Measurements from ENCODE around the gene TAF11L5.
A peak's percentile ranks its signal among the peaks of the same experiment; 100 is the strongest.
"Not testable (repeated sequence)": the region's sequence is repeated elsewhere in the genome, so short reads cannot be mapped to it uniquely, and the experiment has no call there.

Gene TAF11L5

DNA sequence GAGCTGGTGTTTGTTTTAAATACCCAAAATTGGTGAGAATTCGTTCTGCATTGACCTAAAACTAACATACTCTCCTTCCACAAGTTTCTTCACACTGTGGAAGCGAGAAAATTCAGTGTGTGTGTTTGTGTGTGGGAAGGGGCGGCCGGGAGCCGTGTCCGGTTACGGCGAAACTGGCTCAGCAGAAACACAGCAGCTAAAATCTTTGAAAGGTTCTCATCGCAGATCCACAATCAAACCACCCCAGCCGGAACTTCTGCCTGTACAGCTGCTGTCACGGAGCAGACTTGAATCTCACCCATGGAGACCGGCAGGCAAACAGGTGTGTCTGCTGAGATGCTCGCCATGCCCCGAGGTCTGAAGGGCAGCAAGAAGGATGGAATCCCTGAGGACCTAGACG is at the start of gene TAF11L5:
Gene TAF11L5 (plus strand): TSS at position 301 of the 400 bp plus-strand sequence.
- H3K27me3 ChIP-seq (ENCODE audit: insufficient read depth, low read length); H3K36me3 ChIP-seq (ENCODE audit: insufficient read depth, low read length); H3K4me1 ChIP-seq (ENCODE audit: control insufficient read depth, insufficient read depth, low read length, unreplicated experiment); H3K27ac ChIP-seq (ENCODE audit: low read depth, low read length); H3K79me2 ChIP-seq (ENCODE audit: control insufficient read depth, insufficient read depth, low read length, unreplicated experiment); H2AFZ ChIP-seq (ENCODE audit: low read length, unreplicated experiment); H3K4me3 ChIP-seq (ENCODE audit: low read depth, low read length): not testable (repeated sequence)

DNA sequence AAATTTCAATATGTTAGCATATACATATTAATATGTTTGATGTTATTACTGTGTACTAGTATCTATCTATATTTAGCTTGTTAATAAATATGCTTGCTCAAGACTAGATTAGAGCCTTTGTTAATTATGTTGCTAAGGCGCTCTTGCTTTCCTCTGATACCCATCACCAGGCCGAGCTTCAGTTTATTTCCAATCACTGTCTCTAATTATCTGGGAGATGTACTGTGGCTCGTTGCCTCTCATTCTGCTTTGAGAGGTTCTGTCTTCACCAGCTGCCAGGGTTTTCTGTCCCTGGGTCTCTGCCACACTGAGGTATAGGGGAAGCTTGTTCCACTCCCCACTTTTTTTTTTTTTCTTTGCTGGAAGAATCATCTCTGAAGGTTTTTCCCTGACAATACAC is 48.0 kb upstream of the TAF11L5 start:
- Histone ChIP-seq H3K27me3 (ENCODE audit: insufficient read depth, low read length) (no peaks in the 10 kb centered on the region), H3K27ac (ENCODE audit: low read depth, low read length) (no peak overlapping the region), H2AFZ (ENCODE audit: low read length, unreplicated experiment) (no peak overlapping the region), H3K36me3 (ENCODE audit: insufficient read depth, low read length) (no peaks in the 10 kb centered on the region), H3K4me3 (ENCODE audit: low read depth, low read length) (no peak overlapping the region), H3K79me2 (ENCODE audit: control insufficient read depth, insufficient read depth, low read length, unreplicated experiment) (no peaks in the 10 kb centered on the region), H3K4me1 (ENCODE audit: control insufficient read depth, insufficient read depth, low read length, unreplicated experiment) (no peaks in the 10 kb centered on the region)

DNA sequence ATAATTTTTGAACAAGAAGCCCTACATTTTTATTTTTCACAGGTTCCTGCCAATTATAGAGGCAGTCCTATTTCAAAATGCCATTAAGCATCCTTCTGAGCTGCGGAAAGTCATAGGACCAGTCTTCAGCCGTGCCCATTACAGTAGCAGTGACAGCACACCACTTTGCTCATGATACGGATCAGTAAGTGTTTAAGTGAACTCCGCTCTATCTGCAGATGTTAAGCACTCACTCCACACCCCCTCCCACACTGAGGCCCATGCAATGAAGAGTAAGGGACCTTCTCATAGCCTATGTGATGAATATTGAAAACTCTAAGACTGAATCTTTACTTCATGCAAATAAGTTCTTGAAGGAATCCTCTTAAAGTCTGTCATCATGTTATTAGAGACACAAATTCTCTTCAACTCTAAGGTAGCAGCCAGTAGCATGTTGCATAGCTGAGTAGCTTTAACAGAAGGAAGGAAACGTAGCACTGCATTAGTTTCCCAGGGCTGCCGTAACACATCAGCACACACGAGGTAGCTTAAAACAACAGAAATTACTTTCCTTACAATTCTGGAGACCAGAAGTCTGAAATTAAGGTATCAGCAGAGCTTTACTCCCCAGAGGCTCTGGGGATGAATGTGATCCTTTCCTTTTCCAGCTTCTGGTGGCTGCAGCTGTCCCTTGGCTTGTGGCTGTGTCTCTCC is 47.3 kb upstream of the TAF11L5 start:
- Histone ChIP-seq H3K4me1 (ENCODE audit: control insufficient read depth, insufficient read depth, low read length, unreplicated experiment) (no peaks in the 10 kb centered on the region), H3K27me3 (ENCODE audit: insufficient read depth, low read length) (no peaks in the 10 kb centered on the region), H3K27ac (ENCODE audit: low read depth, low read length) (no peak overlapping the region), H2AFZ (ENCODE audit: low read length, unreplicated experiment) (no peak overlapping the region), H3K79me2 (ENCODE audit: control insufficient read depth, insufficient read depth, low read length, unreplicated experiment) (no peaks in the 10 kb centered on the region), H3K36me3 (ENCODE audit: insufficient read depth, low read length) (no peaks in the 10 kb centered on the region), H3K4me3 (ENCODE audit: low read depth, low read length) (no peak overlapping the region)

DNA sequence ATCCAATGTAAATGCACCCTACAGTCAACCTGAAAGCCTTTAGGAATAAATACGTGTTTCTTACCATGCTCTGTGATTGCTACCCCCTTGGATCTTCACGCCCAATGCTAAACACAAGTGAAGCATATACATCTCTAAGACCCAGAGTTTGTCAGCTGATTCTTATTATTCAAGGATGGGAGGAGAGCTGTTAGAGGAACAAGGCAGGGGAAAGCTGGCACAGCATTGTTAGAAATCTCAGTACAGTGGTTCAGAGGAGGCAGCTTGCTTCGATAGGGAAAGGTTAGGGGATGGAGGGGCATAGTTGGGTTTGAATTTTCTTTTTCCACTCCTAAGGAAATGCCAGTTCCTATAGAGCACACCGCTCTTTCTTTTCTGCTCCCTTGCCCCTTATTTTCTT is 43.7 kb upstream of the TAF11L5 start:
- no peak overlapping the region for H3K4me3 ChIP-seq (ENCODE audit: low read depth, low read length)
- peak overlapping the region; percentile 60 for H2AFZ ChIP-seq (ENCODE audit: low read length, unreplicated experiment)
- no peaks in the 10 kb centered on the region for H3K79me2 ChIP-seq (ENCODE audit: control insufficient read depth, insufficient read depth, low read length, unreplicated experiment)
- H3K27ac ChIP-seq (ENCODE audit: low read depth, low read length) = no peak overlapping the region
- H3K36me3 ChIP-seq (ENCODE audit: insufficient read depth, low read length) = no peaks in the 10 kb centered on the region
- H3K27me3 ChIP-seq (ENCODE audit: insufficient read depth, low read length) = no peaks in the 10 kb centered on the region
- no peaks in the 10 kb centered on the region for H3K4me1 ChIP-seq (ENCODE audit: control insufficient read depth, insufficient read depth, low read length, unreplicated experiment)

DNA sequence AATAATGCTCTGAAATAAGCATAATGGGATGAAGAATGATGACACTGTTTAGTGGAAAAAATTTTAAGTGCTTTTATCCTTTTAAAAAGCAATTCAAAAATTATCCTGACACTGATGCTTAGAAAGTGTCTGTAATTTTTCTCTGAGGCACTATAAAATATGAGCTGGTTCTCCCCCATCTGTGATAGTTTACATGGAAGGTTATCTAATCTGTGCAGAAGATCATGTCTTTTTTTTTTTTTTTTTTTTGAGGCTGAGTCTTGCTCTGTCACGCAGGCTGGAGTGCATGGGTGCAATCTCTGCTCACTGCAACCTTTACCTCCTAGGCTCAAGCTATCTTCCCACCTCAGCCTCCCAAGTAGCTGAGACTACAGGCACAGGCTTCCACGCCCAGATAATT is 42.2 kb upstream of the TAF11L5 start:
- no peak overlapping the region for H2AFZ ChIP-seq (ENCODE audit: low read length, unreplicated experiment)
- no peaks in the 10 kb centered on the region for H3K79me2 ChIP-seq (ENCODE audit: control insufficient read depth, insufficient read depth, low read length, unreplicated experiment)
- H3K4me3 ChIP-seq (ENCODE audit: low read depth, low read length) = no peak overlapping the region
- no peak overlapping the region for H3K27ac ChIP-seq (ENCODE audit: low read depth, low read length)
- H3K27me3 ChIP-seq (ENCODE audit: insufficient read depth, low read length) = no peaks in the 10 kb centered on the region
- peaks cover 3% of the 10 kb centered on the region for H3K4me1 ChIP-seq (ENCODE audit: control insufficient read depth, insufficient read depth, low read length, unreplicated experiment)
- no peaks in the 10 kb centered on the region for H3K36me3 ChIP-seq (ENCODE audit: insufficient read depth, low read length)

DNA sequence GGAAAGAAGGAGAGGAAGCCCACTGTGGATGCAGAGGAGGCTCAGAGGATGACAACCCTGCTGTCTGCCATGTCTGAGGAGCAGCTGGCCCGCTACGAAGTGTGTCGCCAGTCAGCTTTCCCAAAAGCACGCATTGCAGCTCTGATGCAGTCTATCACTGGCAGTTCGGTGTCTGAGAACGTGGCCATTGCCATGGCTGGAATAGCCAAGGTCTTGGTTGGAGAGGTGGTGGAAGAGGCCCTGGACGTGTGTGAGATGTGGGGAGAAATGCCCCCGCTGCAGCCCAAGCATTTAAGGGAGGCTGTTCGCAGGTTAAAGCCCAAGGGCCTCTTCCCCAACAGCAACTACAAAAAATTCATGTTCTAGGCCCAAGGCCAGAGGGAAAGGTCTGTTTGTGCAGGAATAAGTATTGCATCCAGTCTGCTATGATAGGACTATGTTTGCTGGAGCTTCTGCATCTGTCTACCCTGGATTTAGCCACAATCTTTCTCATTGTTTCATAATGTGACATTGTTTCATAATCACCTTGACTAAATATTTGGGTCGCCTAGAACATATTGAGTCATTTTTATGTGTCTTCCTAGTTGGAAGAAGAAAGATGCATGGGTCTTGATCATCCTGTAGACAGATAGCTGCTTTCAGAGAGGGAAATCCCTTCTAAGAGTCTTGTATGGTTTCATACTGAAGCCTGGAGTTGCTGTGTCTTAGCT is 38.4 kb upstream of the TAF11L5 start:
- not testable (repeated sequence) for H3K36me3 ChIP-seq (ENCODE audit: insufficient read depth, low read length); H3K79me2 ChIP-seq (ENCODE audit: control insufficient read depth, insufficient read depth, low read length, unreplicated experiment); H3K27ac ChIP-seq (ENCODE audit: low read depth, low read length); H3K4me3 ChIP-seq (ENCODE audit: low read depth, low read length); H3K4me1 ChIP-seq (ENCODE audit: control insufficient read depth, insufficient read depth, low read length, unreplicated experiment); H2AFZ ChIP-seq (ENCODE audit: low read length, unreplicated experiment); H3K27me3 ChIP-seq (ENCODE audit: insufficient read depth, low read length)

DNA sequence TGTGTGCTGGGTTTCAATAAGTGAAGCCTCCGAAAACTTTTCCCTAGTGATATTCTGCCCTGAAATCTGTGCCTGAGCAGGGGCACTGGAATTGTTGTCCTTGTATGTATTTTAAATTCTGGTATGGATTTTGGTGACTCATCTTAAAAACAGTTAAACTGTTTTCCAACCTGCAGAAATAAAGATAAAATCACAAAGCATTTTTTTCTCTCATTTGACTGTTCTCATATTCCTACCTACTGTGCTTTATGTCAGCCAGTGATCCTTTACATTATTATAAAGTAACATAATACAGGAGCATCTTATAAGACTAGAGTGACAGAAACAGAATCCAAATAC is 37.9 kb upstream of the TAF11L5 start:
- Histone ChIP-seq H3K27me3 (ENCODE audit: insufficient read depth, low read length) (no peaks in the 10 kb centered on the region), H2AFZ (ENCODE audit: low read length, unreplicated experiment) (no peak overlapping the region), H3K4me3 (ENCODE audit: low read depth, low read length) (no peak overlapping the region), H3K36me3 (ENCODE audit: insufficient read depth, low read length) (no peaks in the 10 kb centered on the region), H3K79me2 (ENCODE audit: control insufficient read depth, insufficient read depth, low read length, unreplicated experiment) (no peaks in the 10 kb centered on the region), H3K4me1 (ENCODE audit: control insufficient read depth, insufficient read depth, low read length, unreplicated experiment) (peaks cover 3% of the 10 kb centered on the region), H3K27ac (ENCODE audit: low read depth, low read length) (no peak overlapping the region)

DNA sequence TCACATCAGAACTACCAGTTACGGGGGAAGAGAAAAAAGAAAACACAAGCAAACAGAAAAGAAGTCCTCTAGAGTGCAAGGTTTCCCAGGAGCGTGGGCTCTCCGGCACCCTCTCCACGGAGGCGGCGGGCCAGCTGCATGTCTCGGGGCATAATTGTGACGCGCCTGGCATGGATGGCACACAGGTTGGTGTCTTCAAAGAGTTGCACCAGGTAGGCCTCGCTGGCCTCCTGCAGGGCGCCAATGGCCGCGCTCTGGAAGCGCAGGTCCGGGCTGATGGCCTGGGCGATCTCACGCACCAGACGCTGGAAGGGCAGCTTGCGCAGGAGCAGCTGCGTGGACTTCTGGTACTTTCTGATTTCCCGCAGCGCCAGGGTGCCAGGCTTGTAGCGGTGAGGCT is 33.8 kb upstream of the TAF11L5 start:
- H3K27me3 ChIP-seq (ENCODE audit: insufficient read depth, low read length); H3K27ac ChIP-seq (ENCODE audit: low read depth, low read length); H2AFZ ChIP-seq (ENCODE audit: low read length, unreplicated experiment); H3K4me3 ChIP-seq (ENCODE audit: low read depth, low read length); H3K79me2 ChIP-seq (ENCODE audit: control insufficient read depth, insufficient read depth, low read length, unreplicated experiment); H3K36me3 ChIP-seq (ENCODE audit: insufficient read depth, low read length); H3K4me1 ChIP-seq (ENCODE audit: control insufficient read depth, insufficient read depth, low read length, unreplicated experiment): not testable (repeated sequence)

DNA sequence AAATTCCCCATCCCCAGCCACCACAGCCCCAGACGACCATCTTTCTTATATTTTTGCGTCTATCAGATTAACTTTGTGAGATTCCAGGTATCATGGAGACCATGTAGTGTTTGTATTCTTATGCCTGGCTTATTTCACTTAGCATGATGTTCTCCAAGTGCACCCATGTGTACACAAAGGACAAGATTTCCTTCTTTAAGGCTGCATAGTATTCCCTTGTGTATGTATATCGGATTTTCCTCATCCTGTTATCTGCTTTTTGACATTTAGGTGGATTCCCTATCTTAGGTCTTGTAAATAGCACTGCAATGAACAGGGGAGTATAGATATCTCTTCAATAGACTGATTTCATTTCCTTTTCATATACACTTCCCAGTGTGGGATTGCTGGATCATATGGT is 32.3 kb upstream of the TAF11L5 start:
- H3K4me3 ChIP-seq (ENCODE audit: low read depth, low read length) = no peak overlapping the region
- H3K36me3 ChIP-seq (ENCODE audit: insufficient read depth, low read length) = no peaks in the 10 kb centered on the region
- H3K27me3 ChIP-seq (ENCODE audit: insufficient read depth, low read length) = no peaks in the 10 kb centered on the region
- H3K4me1 ChIP-seq (ENCODE audit: control insufficient read depth, insufficient read depth, low read length, unreplicated experiment) = no peaks in the 10 kb centered on the region
- H2AFZ ChIP-seq (ENCODE audit: low read length, unreplicated experiment) = no peak overlapping the region
- H3K79me2 ChIP-seq (ENCODE audit: control insufficient read depth, insufficient read depth, low read length, unreplicated experiment) = no peaks in the 10 kb centered on the region
- H3K27ac ChIP-seq (ENCODE audit: low read depth, low read length) = no peak overlapping the region

DNA sequence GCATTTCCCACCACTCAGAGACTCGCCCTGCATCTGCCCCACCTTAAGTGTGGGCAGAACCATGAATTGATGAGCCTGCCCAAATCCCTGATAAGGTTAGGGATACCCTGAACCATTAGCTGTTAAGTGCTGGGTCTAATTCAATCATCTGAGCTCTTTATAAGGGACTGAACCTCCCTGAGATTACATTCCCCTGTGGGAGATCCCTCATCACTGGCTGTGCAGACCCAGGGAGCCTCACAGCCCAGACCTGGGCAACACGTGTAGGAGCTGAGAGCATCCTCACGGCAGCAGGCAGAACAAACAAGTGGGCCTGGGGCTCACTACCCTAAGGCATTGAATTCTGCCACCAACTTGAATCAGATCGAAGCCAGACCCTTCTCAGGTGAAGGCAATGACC is 27.6 kb upstream of the TAF11L5 start:
- Histone ChIP-seq H3K36me3 (ENCODE audit: insufficient read depth, low read length) (no peaks in the 10 kb centered on the region), H3K27ac (ENCODE audit: low read depth, low read length) (no peak overlapping the region), H3K4me1 (ENCODE audit: control insufficient read depth, insufficient read depth, low read length, unreplicated experiment) (no peaks in the 10 kb centered on the region), H3K4me3 (ENCODE audit: low read depth, low read length) (no peak overlapping the region), H2AFZ (ENCODE audit: low read length, unreplicated experiment) (no peak overlapping the region), H3K27me3 (ENCODE audit: insufficient read depth, low read length) (no peaks in the 10 kb centered on the region), H3K79me2 (ENCODE audit: control insufficient read depth, insufficient read depth, low read length, unreplicated experiment) (no peaks in the 10 kb centered on the region)

DNA sequence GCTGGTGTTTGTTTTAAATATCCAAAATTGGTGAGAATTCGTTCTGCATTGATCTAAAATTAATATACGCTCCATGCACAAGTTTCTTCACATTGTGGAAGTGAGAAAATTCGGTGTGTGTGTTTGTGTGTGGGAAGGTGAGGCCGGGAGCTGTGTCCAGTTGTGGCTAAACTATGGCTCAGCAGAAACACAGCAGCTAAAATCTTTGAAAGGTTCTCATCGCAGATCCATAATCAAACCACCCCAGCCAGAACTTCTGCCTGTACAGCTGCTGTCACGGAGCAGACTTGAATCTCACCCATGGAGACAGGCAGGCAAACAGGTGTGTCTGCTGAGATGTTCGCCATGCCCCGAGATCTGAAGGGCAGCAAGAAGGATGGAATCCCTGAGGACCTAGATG is 27.1 kb upstream of the TAF11L5 start, which contains the start of gene TAF11L2:
Gene TAF11L2 (plus strand): TSS at position 301 of the 400 bp plus-strand sequence.
- not testable (repeated sequence) for H3K27me3 ChIP-seq (ENCODE audit: insufficient read depth, low read length); H3K27ac ChIP-seq (ENCODE audit: low read depth, low read length)

More for the DNA sequence above, 27.1 kb upstream of the TAF11L5 start, which contains the start of gene TAF11L2:
- H3K79me2 ChIP-seq (ENCODE audit: control insufficient read depth, insufficient read depth, low read length, unreplicated experiment); H3K4me1 ChIP-seq (ENCODE audit: control insufficient read depth, insufficient read depth, low read length, unreplicated experiment); H3K36me3 ChIP-seq (ENCODE audit: insufficient read depth, low read length); H3K4me3 ChIP-seq (ENCODE audit: low read depth, low read length); H2AFZ ChIP-seq (ENCODE audit: low read length, unreplicated experiment): not testable (repeated sequence)
